Heart right ventricle (tissue), 16 donors: ENCODE measurements around the gene PUM1. TPM values are rescaled to one million over a fixed set of nuclear protein-coding genes. Genes with fewer than 3 reads are reported as not detected.
A peak's percentile ranks its signal among the peaks of the same experiment; 100 is the strongest.

Experiments
- ATAC-seq, 8 donors: fragments of 200-7000 bp; cut with Tn5 transposase; one replicate each; pipeline ENCODE4 v1.9.1; 2020; ENCODE audit warnings: mild to moderate bottlenecking in 8 of 8, moderate library complexity in 8 of 8, moderate number of reproducible peaks in 1 of 8
- DNase-seq, 2 donors: peaks; one replicate each; pipeline ENCODE4 v3.0.0-alpha.2; 2020
- H3K27ac ChIP-seq, 10 donors: fragments of 200-600 bp; sonication (generic) in 2 of 10; one replicate each; pipeline versions ENCODE4 v1.5.0 to v1.8.0; 2020 to 2022; ENCODE audit warnings: mild to moderate bottlenecking in 3 of 10
- H3K27me3 ChIP-seq, 7 donors: fragments of 200-600 bp; one replicate each; pipeline ENCODE4 v1.8.0; 2021 to 2022; ENCODE audit warnings: mild to moderate bottlenecking in 2 of 7
- H3K36me3 ChIP-seq, 9 donors: fragments of 200-600 bp; sonication (generic) in 1 of 9; one replicate each; pipeline versions ENCODE4 v1.5.0 to v1.8.0; 2020 to 2022; ENCODE audit warnings: mild to moderate bottlenecking in 2 of 9
- H3K4me1 ChIP-seq, 9 donors: fragments of 200-600 bp; sonication (generic) in 1 of 9; one replicate each; pipeline versions ENCODE4 v1.5.0 to v1.8.0; 2020 to 2022; ENCODE audit warnings: mild to moderate bottlenecking in 4 of 9
- H3K4me3 ChIP-seq, 10 donors: fragments of 200-600 bp; sonication (generic) in 2 of 10; one replicate each; pipeline versions ENCODE4 v1.5.0 to v1.8.0; 2020 to 2022; ENCODE audit warnings: mild to moderate bottlenecking in 7 of 10, moderate library complexity in 2 of 10
- H3K9me3 ChIP-seq, 11 donors: fragments of 200-600 bp in 10 of 11; sonication (generic) in 2 of 11; one replicate each; pipeline versions ENCODE4 v1.5.0 to v1.8.0; 2013 to 2022; ENCODE audit warnings: mild to moderate bottlenecking in 2 of 11, control low read depth in 1 of 11, moderate library complexity in 1 of 11
- WGBS, 2 donors: extraction: QIAGEN DNeasy Blood & Tissue Kit; methylation state at CpG; one replicate each; pipeline ENCODE4 v1.1.7; 2013; ENCODE audit warnings: inconsistent platforms in 1 of 2; 5-methylcytosine and 5-hydroxymethylcytosine counted together
- intact Hi-C, 10 donors: fragments of 100-400 bp; cut with DNase I; formaldehyde crosslinking; loops; one replicate each; pipeline versions ENCODE4 v1.11.1 to v1.14.2; 2022
- polyA plus RNA-seq, 2 donors: library from polyadenylated mRNA; stranded (reverse); fragments of 200-250 nt; gene quantifications; one replicate each; pipeline ENCODE4 v1.2.3, GENCODE V29; 2013
- total RNA-seq, 10 donors: library from RNA; stranded (reverse); fragmentation: NEBNext Ultra II Directional in 3 of 10; extraction: Animal tissue kit (Norgen Biotek cat#: 25700) in 3 of 10; gene quantifications; one replicate each; pipeline versions ENCODE4 v1.2.1 to v1.2.4, GENCODE V29; 2021 to 2023
- TF ChIP-seq, protein P1 (sequence below), 9 donors: fragments of 200-600 bp; sonication (generic) in 2 of 9; IDR thresholded peaks; one replicate each; pipeline versions ENCODE4 v1.5.0 to v1.8.0; 2021 to 2022; ENCODE audit warnings: antibody characterized with exemption in 9 of 9, mild to moderate bottlenecking in 5 of 9, moderate library complexity in 1 of 9
- donor health status: Arrhythmogenic right ventricular cardiomyopathy.
- donor health status: ischemic (EF 13 %, LVEDD 7.1; RV severe dilation, severe dysfunction).
- donor health status: healthy with polysubstance abuse.
- donor health status: DM: no; HTN: yes; CAD: no.
- donor health status: DM: no; HTN: no; CAD: no.
- donor health status: ischemic (EF 25% LVEDD 6.9; RV normal size, moderate dysfunction).
- donor health status: ischemic (EF 25% LVEDD 5.7; RV mildly dilated, moderate dysfunction).
- donor health status: healthy.
- donor health status: DM: yes; HTN: yes; CAD: no.
- donor health status: Ischemic cardiomyopathy.
- donor health status: ischemic (EF 35%, LVEDD 5.7; RV mildly dilated, moderate dysfunction).
- donor health status: nonischemic (EF 11% LVEDD 7.7; RV severe dilation, severe dysfunction).
- donor health status: DM: yes; HTN: yes; CAD: no.
- donor health status: PGD.
- donor health status: ischemic (EF 29% LVEDD 5.4; RV normal size, mild dysfunction).
- donor health status: nonischemic (EF 23%, LVEDD 6.1; RV moderate dilation, normal function).

The PUM1 gene
- total and polyA plus RNA-seq, 12 donors = 13.5 to 91.2 (median 81.0) TPM

DNA sequence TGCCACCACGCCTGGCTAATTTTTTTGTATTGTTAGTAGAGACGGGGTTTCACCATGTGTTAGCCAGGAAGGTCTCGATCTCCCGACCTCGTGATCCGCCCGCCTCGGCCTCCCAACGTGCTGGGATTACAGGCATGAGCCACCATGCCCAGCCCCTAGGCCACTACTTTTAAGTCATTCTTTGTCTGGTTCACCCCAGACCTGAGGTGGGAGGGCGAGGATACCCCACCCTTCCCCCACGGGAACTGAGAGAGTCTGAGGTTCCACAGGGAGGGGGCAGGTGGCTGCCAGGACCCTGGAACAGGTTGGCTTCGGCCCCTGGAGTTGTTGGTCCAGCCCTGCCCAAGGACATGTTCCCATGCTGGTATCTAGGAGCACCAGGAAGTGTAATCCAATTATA is 149.2 kb downstream of the PUM1 start:
- H3K4me1 ChIP-seq = peaks cover 0 to 50% (median 0%) of the 10 kb centered on the region in 9 donors
- ATAC-seq (no peak), DNase-seq (no peak)
- 93 to 95% methylated on average over 12 of the region's 12 CpGs for WGBS, 2 donors
- no peaks in the 10 kb centered on the region for H3K27me3 ChIP-seq
- H3K27ac ChIP-seq = peak overlapping the region in 1 of 10 donors; percentile 44
- H3K9me3 ChIP-seq = no peaks in the 10 kb centered on the region
- intact Hi-C loops = loop anchor here in 1 of 10 donors (10.0 kb wide), 1 partner anchor 1681 kb away; the partner anchor contains the start of genes MECR and PTPRU
- no peaks in the 10 kb centered on the region for H3K36me3 ChIP-seq
- no peak overlapping the region for H3K4me3 ChIP-seq
- TF ChIP-seq, protein P1, sequence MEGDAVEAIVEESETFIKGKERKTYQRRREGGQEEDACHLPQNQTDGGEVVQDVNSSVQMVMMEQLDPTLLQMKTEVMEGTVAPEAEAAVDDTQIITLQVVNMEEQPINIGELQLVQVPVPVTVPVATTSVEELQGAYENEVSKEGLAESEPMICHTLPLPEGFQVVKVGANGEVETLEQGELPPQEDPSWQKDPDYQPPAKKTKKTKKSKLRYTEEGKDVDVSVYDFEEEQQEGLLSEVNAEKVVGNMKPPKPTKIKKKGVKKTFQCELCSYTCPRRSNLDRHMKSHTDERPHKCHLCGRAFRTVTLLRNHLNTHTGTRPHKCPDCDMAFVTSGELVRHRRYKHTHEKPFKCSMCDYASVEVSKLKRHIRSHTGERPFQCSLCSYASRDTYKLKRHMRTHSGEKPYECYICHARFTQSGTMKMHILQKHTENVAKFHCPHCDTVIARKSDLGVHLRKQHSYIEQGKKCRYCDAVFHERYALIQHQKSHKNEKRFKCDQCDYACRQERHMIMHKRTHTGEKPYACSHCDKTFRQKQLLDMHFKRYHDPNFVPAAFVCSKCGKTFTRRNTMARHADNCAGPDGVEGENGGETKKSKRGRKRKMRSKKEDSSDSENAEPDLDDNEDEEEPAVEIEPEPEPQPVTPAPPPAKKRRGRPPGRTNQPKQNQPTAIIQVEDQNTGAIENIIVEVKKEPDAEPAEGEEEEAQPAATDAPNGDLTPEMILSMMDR (IDR thresholded peaks at IDR 0.05) = no peak

DNA sequence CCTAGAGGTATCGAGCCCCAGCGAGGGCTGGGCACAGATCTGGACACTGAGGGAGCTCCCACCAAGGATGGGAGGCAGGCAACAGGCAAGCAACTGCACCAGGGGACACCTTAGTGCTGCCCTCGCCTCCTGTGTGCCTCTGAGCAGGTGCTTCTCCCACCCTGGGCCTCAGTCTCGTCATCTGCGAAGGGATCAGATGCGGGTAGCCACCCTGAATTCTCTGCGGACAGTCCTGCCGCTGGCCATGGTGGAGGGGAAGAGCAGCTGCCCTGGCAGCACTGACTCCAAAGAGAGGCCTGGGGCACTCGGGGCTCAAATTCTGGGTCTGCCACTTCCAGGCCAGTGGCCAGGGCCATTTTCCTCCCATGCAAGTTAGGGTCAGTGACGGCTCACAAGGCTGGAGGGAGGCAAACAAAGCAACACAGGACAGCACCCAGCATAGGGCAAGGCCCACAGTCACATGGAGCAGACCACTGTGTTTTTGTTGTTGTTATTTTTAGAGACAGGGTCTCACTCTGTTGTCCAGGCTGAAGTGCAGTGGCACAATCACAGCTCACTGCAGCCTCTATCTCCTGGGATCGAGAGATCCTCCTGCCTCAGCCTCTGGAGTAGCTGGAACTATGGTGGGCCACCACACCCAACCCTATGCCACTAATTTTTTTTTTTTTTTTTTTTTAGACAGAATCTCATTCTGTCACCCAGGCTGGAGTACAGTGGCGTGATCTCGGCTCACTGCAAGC is 149.9 kb downstream of the PUM1 start:
- peaks cover 0 to 57% (median 0%) of the 10 kb centered on the region in 9 donors for H3K4me1 ChIP-seq
- H3K36me3 ChIP-seq = no peaks in the 10 kb centered on the region
- TF ChIP-seq, protein P1 (IDR thresholded peaks at IDR 0.05) = no peak
- H3K27me3 ChIP-seq = no peaks in the 10 kb centered on the region
- no peaks in the 10 kb centered on the region for H3K9me3 ChIP-seq
- DNase-seq (no peak), ATAC-seq (no peak)
- peak overlapping the region in 1 of 10 donors; percentile 62 for H3K27ac ChIP-seq
- H3K4me3 ChIP-seq = no peak overlapping the region
- intact Hi-C loops = loop anchor here in 2 of 10 donors (2.0 to 10.0 kb wide), 2 partner anchors 195 to 1681 kb away; partner anchors contain the start of genes MECR (in 1 of the 2) and PTPRU (in 1 of the 2)
- WGBS, 2 donors = 91 to 93% methylated on average over 13 of the region's 13 CpGs

DNA sequence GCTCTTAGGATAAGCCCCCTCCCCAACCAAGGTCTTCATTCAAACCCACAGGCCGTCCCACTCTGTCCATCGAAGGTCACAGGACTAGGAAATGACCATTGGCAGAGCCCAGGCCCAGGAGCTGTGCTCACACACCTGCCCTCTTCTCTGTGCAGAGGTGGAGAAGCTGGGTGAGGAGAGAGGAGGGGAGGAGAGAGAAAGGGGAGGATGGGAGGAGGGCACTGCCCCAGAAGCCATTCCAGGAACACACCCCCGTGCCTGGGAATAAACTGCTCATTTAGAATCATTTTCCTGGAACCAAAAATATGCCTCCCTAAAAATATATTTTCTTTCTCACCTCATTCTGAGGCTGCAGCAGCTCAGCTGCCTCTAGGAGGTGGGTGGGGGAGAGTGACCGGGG is 150.6 kb downstream of the PUM1 start:
- no peak overlapping the region for H3K4me3 ChIP-seq
- H3K4me1 ChIP-seq = peaks cover 0 to 61% (median 0%) of the 10 kb centered on the region in 9 donors
- intact Hi-C loops = loop anchor here in 6 of 10 donors (2.0 to 10.0 kb wide), 5 partner anchors 133 to 1680 kb away; partner anchors contain the start of genes MATN1 (in 4 of the 6), MECR (in 1 of the 6) and PTPRU (in 1 of the 6)
- DNase-seq (no peak), ATAC-seq (no peak)
- no peaks in the 10 kb centered on the region for H3K36me3 ChIP-seq
- H3K9me3 ChIP-seq = no peaks in the 10 kb centered on the region
- H3K27ac ChIP-seq = peak overlapping the region in 1 of 10 donors; percentile 91
- whole genome bisulfite sequencing, 2 donors = 79 to 88% methylated on average over 4 of the region's 4 CpGs
- no peaks in the 10 kb centered on the region for H3K27me3 ChIP-seq
- TF ChIP-seq, protein P1 (IDR thresholded peaks at IDR 0.05) = no peak

DNA sequence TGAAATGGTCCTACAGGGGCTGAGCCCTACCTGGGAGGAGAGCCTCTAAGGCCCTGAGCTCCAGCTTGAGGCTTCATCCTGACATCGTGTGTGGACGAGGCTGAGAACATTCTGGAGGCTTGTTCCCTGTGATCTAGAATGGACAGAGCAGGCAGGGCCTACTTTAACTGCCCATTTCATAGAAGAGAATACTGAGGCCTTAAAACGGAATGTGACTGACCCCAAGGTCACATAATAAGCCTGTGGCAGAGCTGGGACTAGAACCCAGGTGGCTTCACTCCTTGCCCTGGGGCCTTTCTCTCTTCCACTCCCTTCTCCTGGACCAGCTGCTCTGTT is 151.0 kb downstream of the PUM1 start:
- Histone ChIP-seq H3K27me3 (peaks cover 0 to 4% (median 0%) of the 10 kb centered on the region in 7 donors), H3K9me3 (no peaks in the 10 kb centered on the region), H3K4me3 (no peak overlapping the region), H3K4me1 (peaks cover 0 to 61% (median 0%) of the 10 kb centered on the region in 9 donors), H3K36me3 (no peaks in the 10 kb centered on the region), H3K27ac (peak overlapping the region in 1 of 10 donors; percentile 91)
- ATAC-seq (no peak), DNase-seq (no peak)
- 89 to 91% methylated on average over 3 of the region's 3 CpGs for WGBS, 2 donors
- TF ChIP-seq, protein P1 (IDR thresholded peaks at IDR 0.05) = no peak
- intact Hi-C loops = loop anchor here in 6 of 10 donors (2.0 to 10.0 kb wide), 5 partner anchors 132 to 1680 kb away; partner anchors contain the start of genes MATN1 (in 4 of the 6), MECR (in 1 of the 6) and PTPRU (in 1 of the 6)
